Subcutaneous preadipocyte (primary cell): Measurements from ENCODE around the gene SOX21. TPM values are rescaled to one million over a fixed set of nuclear protein-coding genes. Genes with fewer than 3 reads are reported as not detected.

ENCODE experiments used
- small RNA-seq: library from RNA; depleted of rRNA; stranded (forward); fragments of <200 nt; gene quantifications from one replicate; pipeline ENCODE3, GENCODE V24; 2012
- total RNA-seq: library from RNA; depleted of rRNA; stranded (reverse); fragments of >200 nt; gene quantifications from 2 replicates; pipeline ENCODE4 v1.2.3, GENCODE V29; 2012

SOX21 gene
- total RNA-seq: not detected in 2 replicates

DNA sequence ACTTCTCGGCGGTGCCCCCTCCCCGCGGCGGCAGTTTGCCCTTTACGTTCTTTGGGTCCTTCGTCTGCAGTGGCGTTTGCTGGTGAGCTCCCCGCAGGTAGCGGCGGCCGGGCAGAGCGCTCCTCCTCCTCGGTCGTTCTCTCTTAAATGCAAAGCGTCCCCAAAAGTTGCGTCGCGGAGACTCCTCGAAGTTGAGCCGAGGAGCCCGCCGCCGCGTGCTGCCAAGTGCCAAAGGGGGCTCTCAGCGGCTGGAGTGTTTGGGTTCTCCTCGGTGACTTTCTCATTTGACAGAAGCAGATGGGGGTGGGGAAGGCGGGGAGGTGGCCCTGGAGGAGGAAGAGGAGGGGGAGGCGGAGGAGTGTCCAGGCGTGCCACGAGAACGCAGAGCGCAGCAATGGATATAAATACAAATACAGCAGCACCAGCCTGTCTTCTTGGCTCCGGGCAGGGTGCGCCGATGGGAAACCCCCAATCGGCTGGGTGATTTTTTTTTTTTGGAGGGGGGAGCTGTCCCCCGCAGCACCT, at the start of gene SOX21:
Gene SOX21 (minus strand): TSS at position 259 of the 525 bp plus-strand sequence. CDS start 496 bp downstream, outside the sequence.

Small RNA genes within 50 kb of the gene (small RNA-seq; reads per million reads assigned to genes)
- not detected for gene RN7SL585P

Other genes starting within 250 kb of the SOX21 start
- gene DCT, start 232.9 kb downstream of the SOX21 start, total RNA-seq: 0.37 TPM in 1 of 2 replicates, not detected in the other
- gene TGDS, start 116.4 kb downstream of the SOX21 start, total RNA-seq: 10.3 and 11.7 TPM in 2 replicates
- gene GPR180, start 110.7 kb downstream of the SOX21 start, total RNA-seq: 5.9 and 13.9 TPM in 2 replicates